ENCODE measurements around the gene BNIP3. TPM values are rescaled to one million over a fixed set of nuclear protein-coding genes. Genes with fewer than 3 reads are reported as not detected.

The BNIP3 gene
- 57.1 and 58.0 TPM in 2 replicates for total RNA-seq (2021)
- long read RNA-seq, transcript BNIP3-201 (6 exons, 2,861 nt): major isoform, 865 of 898 reads
- long read RNA-seq, partial matches to known transcripts: 11 of 898 reads
- long read RNA-seq, other reads (novel, unspliced or antisense): 21 of 898 reads

GRCh38 chr10:131981429-131982184, at the start of gene BNIP3:
Gene BNIP3, minus strand, starts transcription at chr10:131981923. Its CDS starts 117 bp downstream, at chr10:131981806.
- H3K27me3 Mint-ChIP-seq (ENCODE audit: low read depth): peaks cover 41% of the 10 kb centered on the region
- Histone ChIP-seq H4K20me1 (ENCODE audit: control insufficient read depth, insufficient read depth, insufficient read length) (no peaks in the 10 kb centered on the region), H2BK15ac (ENCODE audit: low read depth, low read length) (no peak within 1 kb of the TSS), H3K27ac (ENCODE audit: insufficient read length, low read depth, low read length) (no peak within 1 kb of the TSS), H3K9me3 (ENCODE audit: control insufficient read depth, low read depth, low read length) (no peaks in the 10 kb centered on the region), H4K91ac (ENCODE audit: insufficient read length, low read depth, low read length) (no peak within 1 kb of the TSS), H2BK12ac (ENCODE audit: insufficient read length, low read depth, low read length) (no peak within 1 kb of the TSS), H3T11ph (ENCODE audit: low read length) (no peak within 1 kb of the TSS), H3K23me2 (ENCODE audit: insufficient read length, low read depth, low read length, poor library complexity, severe bottlenecking) (peaks cover 11% of the 10 kb centered on the region), H3K18ac (ENCODE audit: insufficient read length, low read depth, low read length) (no peak within 1 kb of the TSS), H2AFZ (ENCODE audit: low read length) (no peak within 1 kb of the TSS), H2BK5ac (ENCODE audit: insufficient read length, low read length) (no peak within 1 kb of the TSS), H2BK20ac (ENCODE audit: low read depth, low read length, poor library complexity, severe bottlenecking) (no peak within 1 kb of the TSS), H4K5ac (ENCODE audit: insufficient read length, low read depth, low read length) (no peak within 1 kb of the TSS), H2AK5ac (ENCODE audit: insufficient read length, low read length) (no peak within 1 kb of the TSS), H3K14ac (ENCODE audit: insufficient read depth, low read length) (no peak within 1 kb of the TSS; the same call in 1 of the 2 replicates), H3K79me1 (ENCODE audit: insufficient read depth, low read depth, low read length, poor library complexity, severe bottlenecking) (no peaks in the 10 kb centered on the region), H3K4me2 (ENCODE audit: insufficient read depth, insufficient read length, low read length) (peak within 1 kb of the TSS; percentile 79), H2BK120ac (ENCODE audit: low read depth, low read length, poor library complexity, severe bottlenecking) (no peak within 1 kb of the TSS), H4K8ac (replicated peaks; ENCODE audit: insufficient read length, low read depth, low read length) (no peak within 1 kb of the TSS), H3K79me2 (ENCODE audit: insufficient read depth, low read length) (peaks cover 4% of the 10 kb centered on the region; the same call in 1 of the 2 replicates), H3K4me1 (ENCODE audit: insufficient read depth, low read length) (peaks cover 13% of the 10 kb centered on the region), H3K56ac (ENCODE audit: insufficient read length, low read depth, low read length) (no peak within 1 kb of the TSS), H3K9ac (ENCODE audit: extremely low read depth, insufficient read length, low read length) (peak within 1 kb of the TSS; percentile 6), H3K4ac (ENCODE audit: low read depth, low read length) (no peak within 1 kb of the TSS), H3K27me3 (ENCODE audit: insufficient read depth, low read length) (peaks cover 9% of the 10 kb centered on the region; the same call in 1 of the 2 replicates), H3K23ac (ENCODE audit: insufficient read length, low read depth, low read length) (no peak within 1 kb of the TSS)
- no CpG with 5 or more reads among the region's 100 CpGs for WGBS (ENCODE audit: extremely low coverage, insufficient read length, low lambda C conversion rate)
- H3K36me3 Mint-ChIP-seq (ENCODE audit: insufficient read depth in 1 of 3, low read depth in 3 of 3): peaks cover 11 to 47% (median 12%) of the 10 kb centered on the region in 3 experiments
- H3K9me3 Mint-ChIP-seq: peaks cover 16 to 28% of the 10 kb centered on the region in 2 experiments
- peak; percentile 22; the same call in 1 of the 3 replicates for TF ChIP-seq CTCF (conservative IDR thresholded peaks at IDR 0.05)
- peak; percentile 96 for DNase-seq
- H3K4me1 Mint-ChIP-seq: peaks cover 28 to 38% of the 10 kb centered on the region in 2 experiments
- H3K27ac Mint-ChIP-seq: no peak within 1 kb of the TSS
- peak within 1 kb of the TSS; percentile 74 to 82 for H3K4me3 Mint-ChIP-seq
